Measurements from ENCODE around the gene PRAMEF33.
"Not testable (repeated sequence)": the region's sequence is repeated elsewhere in the genome, so short reads cannot be mapped to it uniquely, and the experiment has no call there.

DNA sequence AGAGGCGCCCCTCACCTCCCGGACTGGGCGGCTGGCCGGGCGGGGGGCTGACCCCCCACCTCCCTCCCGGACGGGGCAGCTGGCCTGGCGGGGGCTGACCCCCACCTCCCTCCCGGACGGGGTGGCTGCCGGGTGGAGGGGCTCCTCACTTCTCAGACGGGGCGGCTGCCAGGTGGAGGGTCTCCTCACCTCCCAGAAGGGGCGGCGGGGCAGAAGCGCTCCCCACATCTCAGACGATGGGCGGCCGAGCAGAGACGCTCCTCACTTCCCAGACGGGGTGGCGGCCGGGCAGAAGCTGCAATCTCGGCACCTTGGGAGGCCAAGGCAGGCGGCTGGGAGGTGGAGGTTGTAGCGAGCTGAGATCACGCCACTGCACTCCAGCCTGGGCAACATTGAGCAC lies 4.6 kb upstream of the PRAMEF33 start:
- not testable (repeated sequence) for TF ChIP-seq POLR2AphosphoS5 (IDR thresholded peaks at IDR 0.05)
- TF ChIP-seq, protein P1, sequence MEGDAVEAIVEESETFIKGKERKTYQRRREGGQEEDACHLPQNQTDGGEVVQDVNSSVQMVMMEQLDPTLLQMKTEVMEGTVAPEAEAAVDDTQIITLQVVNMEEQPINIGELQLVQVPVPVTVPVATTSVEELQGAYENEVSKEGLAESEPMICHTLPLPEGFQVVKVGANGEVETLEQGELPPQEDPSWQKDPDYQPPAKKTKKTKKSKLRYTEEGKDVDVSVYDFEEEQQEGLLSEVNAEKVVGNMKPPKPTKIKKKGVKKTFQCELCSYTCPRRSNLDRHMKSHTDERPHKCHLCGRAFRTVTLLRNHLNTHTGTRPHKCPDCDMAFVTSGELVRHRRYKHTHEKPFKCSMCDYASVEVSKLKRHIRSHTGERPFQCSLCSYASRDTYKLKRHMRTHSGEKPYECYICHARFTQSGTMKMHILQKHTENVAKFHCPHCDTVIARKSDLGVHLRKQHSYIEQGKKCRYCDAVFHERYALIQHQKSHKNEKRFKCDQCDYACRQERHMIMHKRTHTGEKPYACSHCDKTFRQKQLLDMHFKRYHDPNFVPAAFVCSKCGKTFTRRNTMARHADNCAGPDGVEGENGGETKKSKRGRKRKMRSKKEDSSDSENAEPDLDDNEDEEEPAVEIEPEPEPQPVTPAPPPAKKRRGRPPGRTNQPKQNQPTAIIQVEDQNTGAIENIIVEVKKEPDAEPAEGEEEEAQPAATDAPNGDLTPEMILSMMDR (IDR thresholded peaks at IDR 0.05), result not testable (repeated sequence)

Data from transverse colon (tissue), 4 donors.